Measurements from ENCODE around the gene TMED10.

TMED10 gene

GRCh38 chr14:75204116-75204515, 27.7 kb upstream of the TMED10 start:
- H3K27ac ChIP-seq = no peak overlapping the region
- TF ChIP-seq ZFX (IDR thresholded peaks at IDR 0.05) (no peak), CTCF (conservative IDR thresholded peaks at IDR 0.05) (no peak)

- H3K27ac ChIP-seq = no peak overlapping the region
- TF ChIP-seq CTCF (conservative IDR thresholded peaks at IDR 0.05) (no peak), ZFX (IDR thresholded peaks at IDR 0.05) (no peak)
Observed at GRCh38 chr14:75202657-75203056, 26.2 kb upstream of the TMED10 start.

GRCh38 chr14:75201087-75201486, 24.7 kb upstream of the TMED10 start:
- no peak for TF ChIP-seq ZFX (IDR thresholded peaks at IDR 0.05)
- TF ChIP-seq CTCF (conservative IDR thresholded peaks at IDR 0.05) = no peak
- peak overlapping the region; percentile 82; the same call in 1 of the 2 replicates for H3K27ac ChIP-seq

- peak overlapping the region; percentile 82 for H3K27ac ChIP-seq
- no peak for TF ChIP-seq ZFX (IDR thresholded peaks at IDR 0.05)
- no peak for TF ChIP-seq CTCF (conservative IDR thresholded peaks at IDR 0.05)
Observed at GRCh38 chr14:75200451-75200850, 24.0 kb upstream of the TMED10 start.

GRCh38 chr14:75198291-75198933, 22.0 kb upstream of the TMED10 start:
- peak overlapping the region; percentile 82 for H3K27ac ChIP-seq
- TF ChIP-seq ZFX (IDR thresholded peaks at IDR 0.05) (no peak), CTCF (conservative IDR thresholded peaks at IDR 0.05) (no peak)

- TF ChIP-seq ZFX (IDR thresholded peaks at IDR 0.05) (no peak), CTCF (conservative IDR thresholded peaks at IDR 0.05) (no peak)
- no peak overlapping the region for H3K27ac ChIP-seq
Observed at GRCh38 chr14:75197338-75197737, 20.9 kb upstream of the TMED10 start.

GRCh38 chr14:75196468-75196867, 20.1 kb upstream of the TMED10 start:
- peak overlapping the region; percentile 15 for H3K27ac ChIP-seq
- TF ChIP-seq ZFX (IDR thresholded peaks at IDR 0.05) (no peak), CTCF (conservative IDR thresholded peaks at IDR 0.05) (no peak)
